Testis (tissue), 2 donors: ENCODE results near the gene KRT20.

ENCODE experiments used
- POLR2A ChIP-seq: fragments of 450-650 bp; IDR thresholded peaks from one replicate; pipeline ENCODE4 v1.6.1; 2017; ENCODE audit warnings: antibody characterized with exemption, mild to moderate bottlenecking, moderate library complexity
- TF ChIP-seq, protein P1 (sequence below), 3 experiments: fragments of 450-650 bp in 2 of 3; fragments of 200-600 bp in 1 of 3; sonication (generic) in 1 of 3; IDR thresholded peaks; one replicate each; pipeline ENCODE4 v1.5.1; 2016 to 2019; ENCODE audit warnings: antibody characterized with exemption in 3 of 3, mild to moderate bottlenecking in 2 of 3, moderate library complexity in 1 of 3

DNA sequence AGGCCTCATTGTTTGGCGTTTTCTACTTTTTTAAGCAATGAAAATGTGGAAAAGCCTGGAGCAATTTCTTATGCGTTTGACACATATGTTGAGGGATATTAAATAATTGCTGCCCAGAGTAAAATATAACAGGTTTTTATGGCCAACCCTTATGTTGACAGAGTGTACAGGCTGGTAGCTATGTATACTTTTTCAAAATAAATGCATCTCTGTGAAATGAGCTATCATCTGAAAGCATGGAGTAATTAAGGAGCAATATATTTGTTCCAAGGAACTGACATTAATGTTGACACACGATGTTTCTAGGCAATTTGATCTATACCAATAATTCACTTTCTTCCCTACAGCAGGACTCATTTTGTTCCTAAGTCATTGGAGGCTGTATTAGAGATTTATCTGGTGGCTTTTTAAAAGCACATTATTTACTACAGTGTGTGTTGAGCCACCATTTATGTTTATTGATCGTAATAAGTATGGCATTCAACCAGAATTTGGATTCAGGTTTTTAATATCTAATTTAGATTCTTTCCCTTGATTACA, 11.9 kb upstream of the KRT20 start:
- TF ChIP-seq, protein P1, sequence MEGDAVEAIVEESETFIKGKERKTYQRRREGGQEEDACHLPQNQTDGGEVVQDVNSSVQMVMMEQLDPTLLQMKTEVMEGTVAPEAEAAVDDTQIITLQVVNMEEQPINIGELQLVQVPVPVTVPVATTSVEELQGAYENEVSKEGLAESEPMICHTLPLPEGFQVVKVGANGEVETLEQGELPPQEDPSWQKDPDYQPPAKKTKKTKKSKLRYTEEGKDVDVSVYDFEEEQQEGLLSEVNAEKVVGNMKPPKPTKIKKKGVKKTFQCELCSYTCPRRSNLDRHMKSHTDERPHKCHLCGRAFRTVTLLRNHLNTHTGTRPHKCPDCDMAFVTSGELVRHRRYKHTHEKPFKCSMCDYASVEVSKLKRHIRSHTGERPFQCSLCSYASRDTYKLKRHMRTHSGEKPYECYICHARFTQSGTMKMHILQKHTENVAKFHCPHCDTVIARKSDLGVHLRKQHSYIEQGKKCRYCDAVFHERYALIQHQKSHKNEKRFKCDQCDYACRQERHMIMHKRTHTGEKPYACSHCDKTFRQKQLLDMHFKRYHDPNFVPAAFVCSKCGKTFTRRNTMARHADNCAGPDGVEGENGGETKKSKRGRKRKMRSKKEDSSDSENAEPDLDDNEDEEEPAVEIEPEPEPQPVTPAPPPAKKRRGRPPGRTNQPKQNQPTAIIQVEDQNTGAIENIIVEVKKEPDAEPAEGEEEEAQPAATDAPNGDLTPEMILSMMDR (IDR thresholded peaks at IDR 0.05) = no peak
- no peak for TF ChIP-seq POLR2A
